ENCODE data around the gene GET4. TPM values are rescaled to one million over a fixed set of nuclear protein-coding genes. Genes with fewer than 3 reads are reported as not detected.
"Not testable (repeated sequence)": the region's sequence is repeated elsewhere in the genome, so short reads cannot be mapped to it uniquely, and the experiment has no call there.

GET4 gene
- total RNA-seq, 2 experiments from 2014 or later: 19.3 to 20.2 TPM

DNA sequence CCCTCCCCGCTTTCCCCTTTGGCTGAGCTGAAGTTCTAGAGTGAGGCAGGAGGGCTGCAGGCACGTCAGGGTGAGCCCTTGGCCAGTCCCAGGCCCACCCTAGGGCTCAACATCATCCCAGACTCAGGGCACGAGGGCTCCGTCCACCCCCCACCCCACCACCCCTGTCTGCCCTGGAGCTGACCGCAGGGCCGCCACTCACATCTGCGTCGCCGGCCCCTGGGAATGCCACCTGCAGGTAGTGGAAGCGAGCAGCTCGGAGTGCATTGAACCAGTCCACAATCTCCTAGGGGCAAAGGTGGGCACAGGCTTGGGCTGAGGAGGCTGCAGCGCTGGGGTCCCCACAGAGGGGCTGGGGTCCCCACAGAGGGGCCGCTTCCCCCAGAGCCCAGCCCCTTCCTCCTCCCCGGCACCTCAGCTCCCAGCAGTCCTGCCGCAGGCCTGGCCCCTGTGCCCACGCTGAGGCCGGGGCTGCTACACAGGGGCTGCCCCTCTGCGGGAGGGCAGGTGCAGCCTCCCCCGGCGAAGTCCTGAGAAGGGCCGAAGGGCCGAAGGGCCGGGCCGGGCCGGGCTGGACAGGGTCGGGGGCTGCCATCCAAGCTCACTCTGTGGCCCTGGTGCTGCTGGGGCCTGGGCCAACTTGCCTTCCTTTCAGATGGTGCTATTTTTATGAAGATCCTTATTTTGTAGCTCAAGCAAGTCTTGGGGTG lies 24.1 kb downstream of the GET4 start:
- intact Hi-C loops (cut with micrococcal nuclease): loop anchor here (10.0 kb wide), 1 partner anchor 164 kb away; no protein-coding TSS in a partner anchor
- no peak for DNase-seq
- Mint-ChIP-seq H3K4me3 (no peak overlapping the region), H3K27ac (no peak overlapping the region), H3K4me1 (ENCODE audit: low read depth) (no peaks in the 10 kb centered on the region), H3K9me3 (no peaks in the 10 kb centered on the region), H3K27me3 (ENCODE audit: low read depth) (no peaks in the 10 kb centered on the region), H3K36me3 (ENCODE audit: low read depth) (peaks cover 1% of the 10 kb centered on the region)
- CTCF ChIA-PET: interaction anchor here (0.6 to 1.4 kb wide), 3 partner anchors 10 to 21 kb away, joined by 3 read pairs; no protein-coding TSS in a partner anchor

DNA sequence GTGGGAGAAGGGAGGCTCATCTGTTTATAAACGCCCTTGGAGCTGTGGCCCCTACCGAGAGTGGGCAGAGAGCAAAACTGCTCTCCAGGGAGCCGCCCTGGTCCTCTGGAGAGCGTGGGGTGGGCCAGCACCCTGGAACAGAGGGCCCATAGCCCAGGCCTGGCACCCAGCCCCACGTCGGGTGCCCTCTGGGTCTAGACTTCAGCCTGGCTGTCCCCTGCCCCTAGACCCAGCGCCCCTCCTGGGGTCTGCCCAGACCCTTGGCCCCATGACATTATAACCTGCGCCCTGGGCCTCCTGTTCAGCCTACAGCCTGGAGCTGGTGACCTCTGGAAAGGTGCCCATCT lies 24.7 kb downstream of the GET4 start:
- DNase-seq: no peak
- intact Hi-C loops (cut with micrococcal nuclease): loop anchor here (10.0 kb wide), 1 partner anchor 164 kb away; no protein-coding TSS in a partner anchor
- Mint-ChIP-seq H3K36me3 (ENCODE audit: low read depth) (peaks cover 1% of the 10 kb centered on the region), H3K9me3 (no peaks in the 10 kb centered on the region), H3K27ac (no peak overlapping the region), H3K27me3 (ENCODE audit: low read depth) (no peaks in the 10 kb centered on the region), H3K4me3 (no peak overlapping the region), H3K4me1 (ENCODE audit: low read depth) (no peaks in the 10 kb centered on the region)
- CTCF ChIA-PET: interaction anchor here (1.1 to 1.4 kb wide), 2 partner anchors 10 to 18 kb away, joined by 3 read pairs; no protein-coding TSS in a partner anchor

DNA sequence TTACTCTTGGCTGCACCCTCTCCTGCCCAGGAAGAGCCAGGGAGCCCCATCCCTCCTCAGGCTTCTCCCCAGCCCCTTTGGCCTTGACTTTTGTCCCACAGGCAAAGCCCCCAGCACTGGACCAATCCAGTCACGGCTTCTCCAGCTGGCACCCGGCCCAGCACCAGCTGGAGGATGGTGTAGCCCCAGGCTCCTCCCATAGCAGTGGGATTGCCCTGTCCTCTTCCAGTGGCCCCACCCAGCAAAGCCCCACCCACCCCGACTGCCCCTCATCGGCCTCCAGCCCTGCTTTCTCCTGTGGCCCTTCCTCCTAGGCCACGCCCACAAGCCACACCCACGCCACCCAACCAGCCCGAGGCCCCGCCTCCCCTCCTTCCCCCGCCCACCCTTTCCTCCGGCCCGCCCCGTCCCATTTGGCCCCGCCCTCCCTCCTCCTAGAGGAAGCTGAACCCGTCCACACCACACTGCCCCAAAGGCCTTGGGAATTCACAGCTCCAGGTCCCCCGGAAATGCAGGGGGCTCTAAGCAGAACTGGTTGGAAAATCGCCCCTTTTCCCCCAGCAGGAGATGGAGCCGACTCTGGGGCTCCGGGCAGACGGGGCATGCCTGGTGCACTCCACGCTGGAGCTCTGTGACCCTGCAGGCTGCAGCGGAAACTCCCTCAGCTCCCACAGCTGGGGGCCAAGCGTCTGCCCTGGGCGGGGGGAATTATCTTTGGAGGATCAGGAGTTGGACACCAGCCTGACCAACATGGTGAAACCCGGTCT lies 25.2 kb downstream of the GET4 start:
- Mint-ChIP-seq H3K36me3 (ENCODE audit: low read depth) (peaks cover 1% of the 10 kb centered on the region), H3K27me3 (ENCODE audit: low read depth) (no peaks in the 10 kb centered on the region), H3K4me1 (ENCODE audit: low read depth) (no peaks in the 10 kb centered on the region), H3K27ac (no peak overlapping the region), H3K9me3 (no peaks in the 10 kb centered on the region), H3K4me3 (no peak overlapping the region)
- intact Hi-C loops (cut with micrococcal nuclease): loop anchor here (10.0 kb wide), 1 partner anchor 163 kb away; no protein-coding TSS in a partner anchor
- peak; percentile 64 for DNase-seq
- CTCF ChIA-PET: interaction anchor here (0.6 to 1.4 kb wide), 2 partner anchors 9 to 595 kb away, joined by 3 read pairs; no protein-coding TSS in a partner anchor

DNA sequence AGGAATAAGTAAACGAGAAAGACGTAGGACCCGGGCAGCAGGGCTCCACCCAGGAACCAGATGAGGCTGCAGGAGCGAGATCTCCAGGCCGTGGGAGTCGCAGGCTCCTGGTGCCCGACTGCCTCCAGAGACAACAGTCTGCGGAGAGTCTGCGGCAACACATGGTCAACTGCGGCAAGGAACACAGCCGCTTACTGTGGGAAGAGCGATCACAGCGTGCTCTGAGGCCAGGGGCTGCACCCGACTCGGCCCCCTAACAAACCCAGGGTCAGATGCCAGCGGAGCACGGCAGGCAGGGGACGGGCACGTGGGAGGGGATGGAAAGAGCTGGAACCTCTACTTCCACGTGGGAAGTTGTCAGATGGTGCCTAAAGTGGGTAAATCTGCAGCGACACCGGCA lies 26.6 kb downstream of the GET4 start:
- Mint-ChIP-seq H3K4me1 (ENCODE audit: low read depth) (no peaks in the 10 kb centered on the region), H3K4me3 (no peak overlapping the region), H3K36me3 (ENCODE audit: low read depth) (no peaks in the 10 kb centered on the region), H3K9me3 (no peaks in the 10 kb centered on the region), H3K27me3 (ENCODE audit: low read depth) (no peaks in the 10 kb centered on the region), H3K27ac (no peak overlapping the region)
- CTCF ChIA-PET: no interaction called here
- intact Hi-C loops (cut with micrococcal nuclease): loop anchor here (10.0 kb wide), 1 partner anchor 162 kb away; no protein-coding TSS in a partner anchor
- no peak for DNase-seq

DNA sequence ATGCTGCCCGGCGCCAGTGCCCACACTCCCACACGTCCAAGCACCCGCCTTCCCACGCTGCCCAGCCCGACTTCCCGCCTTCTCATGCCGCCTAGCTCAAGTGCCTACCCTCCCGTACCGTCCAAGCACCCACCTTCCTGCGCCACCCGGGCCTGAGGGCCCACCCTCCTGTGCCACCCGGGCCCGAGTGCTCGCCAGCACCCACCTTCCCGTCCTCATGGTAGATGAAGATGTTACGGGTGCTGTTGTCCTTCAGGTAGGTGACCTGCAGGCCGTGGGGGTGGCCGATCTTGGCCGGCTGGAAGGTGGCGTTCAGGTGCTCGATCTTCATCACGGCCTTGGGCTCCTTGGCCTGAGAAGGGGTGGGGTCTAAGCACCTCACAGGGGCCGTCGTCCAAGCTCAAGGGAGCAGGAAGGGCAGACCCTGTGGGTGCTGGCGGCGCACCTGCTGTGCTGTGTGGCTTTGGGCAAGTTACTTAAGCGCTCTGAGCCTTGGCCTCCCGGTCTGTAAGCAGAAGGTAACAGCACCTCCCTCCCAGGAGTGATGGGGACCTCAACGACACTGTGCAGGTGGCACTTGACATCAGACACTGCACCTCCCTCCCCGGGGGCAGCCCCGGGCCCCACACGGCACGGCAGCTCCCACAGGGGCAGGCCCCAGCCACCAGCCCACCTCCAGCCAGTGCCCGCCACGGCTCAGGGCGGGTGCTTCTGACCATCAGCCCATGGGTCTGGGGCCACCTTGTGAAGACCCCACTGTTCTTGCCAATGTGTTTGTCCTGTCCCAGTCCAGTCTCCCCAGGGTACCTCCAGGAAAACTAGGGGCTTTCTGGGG lies 27.8 kb downstream of the GET4 start:
- Mint-ChIP-seq H3K27me3 (ENCODE audit: low read depth) (no peaks in the 10 kb centered on the region), H3K4me1 (ENCODE audit: low read depth) (peaks cover 3% of the 10 kb centered on the region), H3K27ac (no peak overlapping the region), H3K36me3 (ENCODE audit: low read depth) (no peaks in the 10 kb centered on the region), H3K4me3 (no peak overlapping the region), H3K9me3 (no peaks in the 10 kb centered on the region)
- CTCF ChIA-PET: no interaction called here
- no peak for DNase-seq
- intact Hi-C loops (cut with micrococcal nuclease): loop anchor here (10.0 kb wide), 1 partner anchor 161 kb away; no protein-coding TSS in a partner anchor

DNA sequence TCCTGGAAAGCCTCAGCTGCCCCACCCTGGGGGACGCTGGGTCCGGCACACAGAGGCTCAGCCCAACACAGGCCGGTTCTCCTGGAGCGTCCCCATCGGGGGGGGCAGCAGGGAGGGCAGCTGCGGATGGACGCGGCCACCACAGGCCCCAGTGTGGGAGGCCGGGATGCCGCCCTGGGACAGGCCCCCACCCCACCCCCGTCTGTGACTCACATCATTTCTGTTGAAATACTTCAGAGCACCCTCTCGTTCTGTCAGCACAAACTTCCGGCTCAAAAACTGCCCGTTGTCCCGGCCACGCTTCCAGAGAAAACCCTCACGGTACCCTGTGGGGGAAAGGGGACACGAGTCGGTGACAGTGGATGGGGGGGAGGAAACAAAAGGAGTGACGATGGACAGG lies 28.5 kb downstream of the GET4 start:
- Mint-ChIP-seq H3K4me3 (no peak overlapping the region), H3K4me1 (ENCODE audit: low read depth) (peaks cover 5% of the 10 kb centered on the region), H3K36me3 (ENCODE audit: low read depth) (no peaks in the 10 kb centered on the region), H3K9me3 (no peaks in the 10 kb centered on the region), H3K27me3 (ENCODE audit: low read depth) (no peaks in the 10 kb centered on the region), H3K27ac (no peak overlapping the region)
- intact Hi-C loops (cut with micrococcal nuclease): loop anchor here (10.0 kb wide), 1 partner anchor 160 kb away; no protein-coding TSS in a partner anchor
- no peak for DNase-seq
- CTCF ChIA-PET: no interaction called here

DNA sequence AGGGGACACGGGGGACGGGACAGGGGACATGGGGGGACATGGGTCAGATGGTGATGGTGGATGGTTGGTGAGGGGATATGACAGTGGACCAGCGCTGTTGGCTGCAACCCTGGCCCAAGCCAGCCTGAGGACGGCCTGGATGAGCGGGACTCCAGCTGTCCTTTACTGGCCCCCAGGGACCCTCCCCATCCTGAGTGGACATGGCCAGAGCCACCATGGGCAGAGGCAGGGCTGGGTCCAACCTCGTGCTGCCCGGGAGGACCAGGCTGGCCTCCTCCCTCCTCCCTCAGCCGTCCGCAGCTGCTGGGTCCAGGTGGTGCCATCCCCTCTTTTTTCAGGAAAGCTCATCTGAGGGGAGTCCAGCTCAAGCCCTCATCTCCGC lies 30.4 kb downstream of the GET4 start:
- Mint-ChIP-seq H3K36me3 (ENCODE audit: low read depth) (no peaks in the 10 kb centered on the region), H3K4me3 (no peak overlapping the region), H3K9me3 (no peaks in the 10 kb centered on the region), H3K27me3 (ENCODE audit: low read depth) (no peaks in the 10 kb centered on the region), H3K4me1 (ENCODE audit: low read depth) (peaks cover 12% of the 10 kb centered on the region), H3K27ac (no peak overlapping the region)
- intact Hi-C loops (cut with micrococcal nuclease): loop anchor here (10.0 kb wide), 1 partner anchor 158 kb away; no protein-coding TSS in a partner anchor
- no peak for DNase-seq
- CTCF ChIA-PET: interaction anchor here (0.8 kb wide), 1 partner anchor 23 kb away, joined by 3 read pairs; no protein-coding TSS in a partner anchor

DNA sequence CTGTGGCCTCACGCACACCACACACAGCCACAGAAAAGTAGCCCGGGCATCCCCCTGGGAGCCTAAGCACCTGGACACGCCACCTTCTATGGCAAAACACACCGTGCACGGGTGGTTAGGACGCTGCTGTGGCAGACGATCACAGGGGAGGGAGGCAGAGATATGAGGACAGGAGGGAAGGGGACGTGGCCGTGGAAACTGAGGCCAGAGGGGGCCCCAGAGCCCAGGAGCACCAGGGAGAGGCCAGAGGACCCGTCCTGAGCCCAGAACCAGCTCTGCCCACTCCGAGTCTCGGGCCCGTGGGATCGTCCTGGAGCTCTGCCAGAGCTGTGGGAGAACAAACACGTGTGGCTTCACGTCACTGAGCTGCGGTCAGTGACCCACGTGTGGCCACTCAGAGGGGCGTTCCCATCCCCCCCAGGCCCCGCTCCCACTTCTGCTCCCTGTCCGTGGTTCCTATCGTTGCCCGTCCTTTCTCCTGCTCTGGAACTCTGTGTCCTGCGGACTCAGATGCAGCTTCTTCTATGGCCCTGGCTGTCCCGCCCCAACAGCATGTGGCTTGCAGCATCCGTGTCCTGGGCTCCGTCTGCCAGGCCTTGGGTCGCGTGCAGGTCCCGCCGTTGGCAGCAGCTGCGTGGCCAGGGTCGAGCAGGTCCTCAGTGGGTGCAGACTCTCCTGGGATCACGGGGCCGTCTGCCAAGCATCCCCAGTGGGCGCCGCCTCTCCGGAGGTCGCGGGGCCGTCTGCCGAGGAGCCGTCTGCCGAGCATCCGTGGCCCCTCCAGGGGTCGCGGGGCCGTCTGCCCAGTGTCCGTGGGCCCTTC lies 31.0 kb downstream of the GET4 start:
- CTCF ChIA-PET: interaction anchor here (0.7 to 4.0 kb wide), 8 partner anchors 15 to 158 kb away, joined by 3 to 31 read pairs (median 7); partner anchors contain the start of gene COX19
- H3K9me3 Mint-ChIP-seq: no peaks in the 10 kb centered on the region
- H3K27me3 Mint-ChIP-seq (ENCODE audit: low read depth): no peaks in the 10 kb centered on the region
- intact Hi-C loops (cut with micrococcal nuclease): loop anchor here (10.0 kb wide), 1 partner anchor 157 kb away; no protein-coding TSS in a partner anchor
- DNase-seq: no peak
- H3K4me1 Mint-ChIP-seq (ENCODE audit: low read depth): peaks cover 12% of the 10 kb centered on the region
- H3K27ac Mint-ChIP-seq: no peak overlapping the region
- no peak overlapping the region for H3K4me3 Mint-ChIP-seq
- no peaks in the 10 kb centered on the region for H3K36me3 Mint-ChIP-seq (ENCODE audit: low read depth)

DNA sequence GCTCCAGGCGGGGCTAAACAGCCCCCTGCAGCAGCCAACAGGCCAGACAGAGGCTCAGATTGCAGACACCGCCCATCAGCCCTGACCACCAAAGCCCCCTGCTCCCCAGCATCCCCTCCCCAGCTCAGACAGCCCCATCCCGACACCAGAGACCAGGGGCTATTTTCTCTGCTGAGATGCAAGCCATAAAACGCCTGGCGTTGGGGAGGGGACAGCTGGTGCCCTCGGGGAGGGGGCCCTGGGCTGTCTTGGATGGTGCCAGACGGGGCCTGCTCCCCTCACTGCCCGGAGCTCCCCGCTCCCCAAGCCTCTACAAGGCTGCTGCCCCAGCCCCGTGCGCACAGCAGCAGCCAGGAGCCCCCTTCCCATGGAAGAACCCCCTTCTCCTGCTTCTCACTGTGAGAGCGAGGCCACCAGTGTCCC lies 31.8 kb downstream of the GET4 start:
- no peaks in the 10 kb centered on the region for H3K9me3 Mint-ChIP-seq
- H3K36me3 Mint-ChIP-seq (ENCODE audit: low read depth): no peaks in the 10 kb centered on the region
- CTCF ChIA-PET: interaction anchor here (0.7 to 4.0 kb wide), 8 partner anchors 14 to 158 kb away, joined by 3 to 31 read pairs (median 10); partner anchors contain the start of gene COX19
- peaks cover 12% of the 10 kb centered on the region for H3K4me1 Mint-ChIP-seq (ENCODE audit: low read depth)
- intact Hi-C loops (cut with micrococcal nuclease): loop anchor here (1.0 to 10.0 kb wide), 2 partner anchors 46 to 157 kb away; partner anchors contain the start of gene ADAP1
- no peaks in the 10 kb centered on the region for H3K27me3 Mint-ChIP-seq (ENCODE audit: low read depth)
- H3K27ac Mint-ChIP-seq: no peak overlapping the region
- H3K4me3 Mint-ChIP-seq: no peak overlapping the region
- DNase-seq: no peak

DNA sequence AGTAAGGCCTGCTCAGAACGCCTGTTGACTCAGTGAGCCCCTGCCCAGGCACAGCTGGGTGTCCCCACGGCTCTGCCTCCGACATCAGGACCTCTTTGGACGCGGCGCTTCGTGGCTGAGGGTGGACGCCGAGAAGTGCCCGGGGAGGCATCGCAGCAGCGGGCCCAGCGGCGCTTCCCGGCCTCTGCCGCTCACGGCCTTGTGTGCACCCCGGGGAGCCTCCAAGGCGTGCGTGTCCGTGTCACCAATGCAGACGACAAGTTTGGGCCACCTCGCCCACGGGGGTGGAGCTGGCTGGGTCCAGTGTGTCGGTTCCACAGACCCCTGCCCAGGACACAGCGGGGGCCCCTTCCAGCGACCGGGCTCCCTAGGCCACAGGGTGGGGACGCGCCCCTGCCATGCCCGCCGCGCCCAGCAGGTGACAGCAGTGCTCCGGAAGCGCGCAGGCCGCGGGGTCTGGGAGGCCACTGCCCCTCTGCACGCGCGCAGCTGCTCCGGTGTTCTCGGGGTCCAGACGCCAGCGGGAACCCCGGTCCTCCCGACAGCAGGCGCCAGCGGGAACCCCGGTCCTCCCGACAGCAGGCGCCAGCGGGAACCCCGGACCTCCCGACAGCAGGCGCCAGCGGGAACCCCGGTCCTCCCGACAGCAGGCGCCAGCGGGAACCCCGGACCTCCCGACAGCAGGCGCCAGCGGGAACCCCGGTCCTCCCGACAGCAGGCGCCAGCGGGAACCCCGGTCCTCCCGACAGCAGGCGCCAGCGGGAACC lies 32.4 kb downstream of the GET4 start:
- H3K9me3 Mint-ChIP-seq; H3K27ac Mint-ChIP-seq; H3K27me3 Mint-ChIP-seq (ENCODE audit: low read depth); H3K36me3 Mint-ChIP-seq (ENCODE audit: low read depth): not testable (repeated sequence)
- Mint-ChIP-seq H3K4me1 (ENCODE audit: low read depth) (peaks cover 12% of the 10 kb centered on the region), H3K4me3 (peak overlapping the region; percentile 24)
- peak; percentile 65 for DNase-seq
- intact Hi-C loops (cut with micrococcal nuclease): loop anchor here (1.0 to 10.0 kb wide), 2 partner anchors 46 to 156 kb away; partner anchors contain the start of gene ADAP1
- CTCF ChIA-PET: interaction anchor here (0.6 to 4.0 kb wide), 8 partner anchors 9 to 157 kb away, joined by 3 to 31 read pairs (median 10); partner anchors contain the start of gene COX19

Measured in activated naive CD4-positive, alpha-beta T cell treated with anti-CD3 and anti-CD28 coated beads for 36 hours (primary cell).